ENCODE measurements around the gene LRRN4CL. TPM values are rescaled to one million over a fixed set of nuclear protein-coding genes. Genes with fewer than 3 reads are reported as not detected.

Gene LRRN4CL
- total RNA-seq, 6 experiments from 2014 or later = 0.12 TPM; not detected in 5

DNA sequence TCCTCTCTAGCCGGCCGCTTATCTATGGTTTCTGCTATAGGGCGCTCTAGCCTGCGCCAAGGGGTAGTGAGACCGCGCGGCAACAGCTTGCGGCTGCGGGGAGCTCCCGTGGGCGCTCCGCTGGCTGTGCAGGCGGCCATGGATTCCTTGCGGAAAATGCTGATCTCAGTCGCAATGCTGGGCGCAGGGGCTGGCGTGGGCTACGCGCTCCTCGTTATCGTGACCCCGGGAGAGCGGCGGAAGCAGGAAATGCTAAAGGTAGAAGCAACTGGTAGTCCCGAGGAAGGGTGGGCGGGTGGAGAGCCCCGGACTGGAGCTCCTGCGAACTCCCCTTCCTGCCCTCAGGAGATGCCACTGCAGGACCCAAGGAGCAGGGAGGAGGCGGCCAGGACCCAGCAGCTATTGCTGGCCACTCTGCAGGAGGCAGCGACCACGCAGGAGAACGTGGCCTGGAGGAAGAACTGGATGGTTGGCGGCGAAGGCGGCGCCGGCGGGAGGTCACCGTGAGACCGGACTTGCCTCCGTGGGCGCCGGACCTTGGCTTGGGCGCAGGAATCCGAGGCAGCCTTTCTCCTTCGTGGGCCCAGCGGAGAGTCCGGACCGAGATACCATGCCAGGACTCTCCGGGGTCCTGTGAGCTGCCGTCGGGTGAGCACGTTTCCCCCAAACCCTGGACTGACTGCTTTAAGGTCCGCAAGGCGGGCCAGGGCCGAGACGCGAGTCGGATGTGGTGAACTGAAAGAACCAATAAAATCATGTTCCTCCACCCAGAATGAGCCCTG, 17.5 kb downstream of the LRRN4CL start, which contains the start of the genes LBHD1 and UQCC3:
Gene LBHD1 (minus strand): TSS at position 660 of the 782 bp plus-strand sequence. CDS start 2,236 bp downstream, outside the sequence.
Gene UQCC3 (plus strand): TSS at position 66 of the 782 bp plus-strand sequence. CDS start 73 bp downstream, at position 139.
- WGBS (ENCODE audit: insufficient coverage, low coverage, low lambda C conversion rate, missing lambda C conversion rate) = 0% methylated on average over 26 of the region's 59 CpGs
- H3K4me3 ChIP-seq = peak within 1 kb of the TSS; percentile 80 to 97 (median 95)
- H3K9me3 ChIP-seq = no peaks in the 10 kb centered on the region
- peak within 1 kb of the TSS; percentile 80 to 90 (median 87) for H3K27ac ChIP-seq
- TF ChIP-seq POLR2A (IDR thresholded peaks at IDR 0.05) = peak; percentile 67
- TF ChIP-seq CTCF (IDR thresholded peaks at IDR 0.05) = no peak
- peaks cover 0 to 49% (median 15%) of the 10 kb centered on the region in 4 donors for H3K4me1 ChIP-seq
- peak; percentile 75 to 87 (median 82) for ATAC-seq
- DNase-seq = peak; percentile 76 to 85 (median 83)
- peaks cover 0 to 21% (median 0%) of the 10 kb centered on the region in 4 donors for H3K36me3 ChIP-seq
- H3K27me3 ChIP-seq = no peaks in the 10 kb centered on the region
- intact Hi-C loops (cut with DNase I) = loop anchor here in 1 of 2 donors (10.0 kb wide), 1 partner anchor 57 kb away; the partner anchor contains the start of genes EML3 and ROM1

DNA sequence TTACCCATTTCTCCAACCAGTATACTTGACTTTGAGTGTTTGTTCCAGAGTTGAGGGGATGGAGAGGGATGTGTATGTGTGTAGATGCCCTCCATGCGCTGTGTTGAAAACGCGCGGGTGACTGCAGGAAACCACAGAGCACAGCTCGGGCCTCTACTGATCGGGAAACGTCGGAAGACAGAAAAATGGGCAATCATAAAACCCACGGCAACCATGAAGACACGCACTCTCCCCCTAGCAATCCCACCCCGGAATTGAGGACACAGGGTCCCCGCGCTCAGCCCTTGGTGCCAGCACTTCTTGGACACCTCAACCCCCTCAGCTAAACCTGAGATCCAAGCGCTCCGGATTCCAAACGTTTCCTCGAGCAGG, 18.1 kb downstream of the LRRN4CL start:
- Histone ChIP-seq H3K4me3 (peak overlapping the region; percentile 80 to 97 (median 95)), H3K36me3 (peaks cover 0 to 19% (median 0%) of the 10 kb centered on the region in 4 donors), H3K9me3 (no peaks in the 10 kb centered on the region), H3K27ac (peak overlapping the region; percentile 80 to 90 (median 87)), H3K4me1 (peaks cover 0 to 51% (median 18%) of the 10 kb centered on the region in 4 donors), H3K27me3 (no peaks in the 10 kb centered on the region)
- no peak for TF ChIP-seq CTCF (IDR thresholded peaks at IDR 0.05)
- no peak for TF ChIP-seq POLR2A (IDR thresholded peaks at IDR 0.05)
- intact Hi-C loops (cut with DNase I) = loop anchor here in 1 of 2 donors (10.0 kb wide), 1 partner anchor 56 kb away; the partner anchor contains the start of genes EML3 and ROM1
- 1% methylated on average over 16 of the region's 17 CpGs for WGBS (ENCODE audit: insufficient coverage, low coverage, low lambda C conversion rate, missing lambda C conversion rate)
- DNase-seq (no peak), ATAC-seq (peak; percentile 18 to 39 (median 33))

DNA sequence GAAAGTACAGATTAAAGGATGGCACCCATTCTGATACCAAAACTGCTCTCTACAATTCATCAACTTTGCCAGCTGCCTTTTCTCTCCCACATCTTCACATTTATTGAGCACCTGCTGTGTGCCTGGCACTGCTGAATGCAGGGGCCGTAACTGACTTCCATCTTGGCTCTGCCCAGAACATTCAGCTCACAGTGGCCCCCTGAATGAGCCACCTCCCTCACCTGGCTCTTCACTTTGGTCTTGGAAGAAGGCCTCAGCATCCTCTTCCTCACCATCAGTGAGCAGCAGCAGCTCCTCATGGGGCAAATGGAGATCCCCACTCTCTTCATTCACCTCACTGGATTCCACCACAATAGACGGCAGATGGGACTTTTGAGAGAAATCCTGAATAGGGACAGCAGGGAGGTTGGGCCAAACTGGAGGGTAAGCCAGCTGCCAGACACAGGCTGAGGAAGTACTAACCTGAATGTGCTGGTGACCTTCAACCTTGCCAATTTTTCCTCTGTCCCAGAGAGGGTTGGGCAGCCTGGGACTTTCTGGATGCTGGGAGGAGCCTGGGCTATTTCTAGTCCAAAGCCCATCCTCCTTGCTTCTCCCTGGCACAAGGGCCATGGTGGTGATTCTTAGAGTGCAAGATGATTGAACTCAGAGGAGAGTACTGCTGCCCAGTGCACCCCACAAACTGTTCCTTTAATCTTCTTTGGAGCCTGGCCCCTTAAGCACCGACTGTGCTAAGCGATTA, 19.7 kb downstream of the LRRN4CL start:
- peak; percentile 55 to 82 (median 80) for DNase-seq
- intact Hi-C loops (cut with DNase I) = loop anchor here in 1 of 2 donors (10.0 kb wide), 1 partner anchor 55 kb away; the partner anchor contains the start of genes EML3 and ROM1
- no peaks in the 10 kb centered on the region for H3K9me3 ChIP-seq
- TF ChIP-seq CTCF (IDR thresholded peaks at IDR 0.05) = no peak
- TF ChIP-seq POLR2A (IDR thresholded peaks at IDR 0.05) = no peak
- H3K4me3 ChIP-seq = no peak overlapping the region
- H3K27me3 ChIP-seq = no peaks in the 10 kb centered on the region
- WGBS (ENCODE audit: insufficient coverage, low coverage, low lambda C conversion rate, missing lambda C conversion rate) = 58% methylated on average over 4 of the region's 4 CpGs
- H3K4me1 ChIP-seq = peaks cover 0 to 57% (median 20%) of the 10 kb centered on the region in 4 donors
- peak; percentile 35 to 56 (median 44) for ATAC-seq
- peaks cover 0 to 12% (median 0%) of the 10 kb centered on the region in 4 donors for H3K36me3 ChIP-seq
- H3K27ac ChIP-seq = peak overlapping the region in 2 of 3 donors; percentile 27 to 55

GRCh38 chr11:62667460-62667859, 21.9 kb downstream of the LRRN4CL start:
- H3K4me1 ChIP-seq = peaks cover 0 to 52% (median 15%) of the 10 kb centered on the region in 4 donors
- peaks cover 0 to 8% (median 0%) of the 10 kb centered on the region in 4 donors for H3K36me3 ChIP-seq
- 73% methylated on average over 2 of the region's 2 CpGs for WGBS (ENCODE audit: insufficient coverage, low coverage, low lambda C conversion rate, missing lambda C conversion rate)
- no peak overlapping the region for H3K27ac ChIP-seq
- no peaks in the 10 kb centered on the region for H3K27me3 ChIP-seq
- H3K9me3 ChIP-seq = no peaks in the 10 kb centered on the region
- DNase-seq = no peak
- ATAC-seq = no peak
- H3K4me3 ChIP-seq = no peak overlapping the region
- no peak for TF ChIP-seq POLR2A (IDR thresholded peaks at IDR 0.05)
- TF ChIP-seq CTCF (IDR thresholded peaks at IDR 0.05) = no peak
- intact Hi-C loops (cut with DNase I) = no loop called here
